Stimulated activated CD8-positive, alpha-beta memory T cell treated with anti-CD3 and anti-CD28 coated beads, Interleukin-12 subunit alpha, Interleukin-12 subunit beta, amount 100 ng/mL, for 4 hours (primary cell): ENCODE data around the gene HOXA10.

Experiments used
- DNase-seq: peaks from one replicate; pipeline ENCODE4 v3.0.0-alpha.2; 2020; ENCODE audit warnings: low read depth

Gene HOXA10

GRCh38 chr7:27166531-27167505, 7.3 kb downstream of the HOXA10 start:
- no peak for DNase-seq

- no peak for DNase-seq
Observed at GRCh38 chr7:27165996-27166530, 8.1 kb downstream of the HOXA10 start.

GRCh38 chr7:27165089-27165995, 8.8 kb downstream of the HOXA10 start, which contains the start of gene HOXA9:
HOXA9 (minus strand) TSS chr7:27165537; CDS start chr7:27165457, 80 bp downstream.
- DNase-seq = no peak

GRCh38 chr7:27164367-27165088, 9.6 kb downstream of the HOXA10 start:
- DNase-seq = no peak

GRCh38 chr7:27164045-27164366, 10.1 kb downstream of the HOXA10 start:
- DNase-seq = no peak

- DNase-seq = no peak
Observed at GRCh38 chr7:27163288-27164044, 10.7 kb downstream of the HOXA10 start.

GRCh38 chr7:27162561-27163287, 11.4 kb downstream of the HOXA10 start:
- no peak for DNase-seq

- DNase-seq = no peak
Observed at GRCh38 chr7:27161721-27162560, 12.2 kb downstream of the HOXA10 start.

- DNase-seq = no peak
Observed at GRCh38 chr7:27161214-27161720, 12.9 kb downstream of the HOXA10 start.

GRCh38 chr7:27160546-27161213, 13.4 kb downstream of the HOXA10 start:
- DNase-seq = peak; percentile 72

GRCh38 chr7:27160145-27160545, 14.0 kb downstream of the HOXA10 start:
- DNase-seq = no peak

- no peak for DNase-seq
Observed at GRCh38 chr7:27159266-27160144, 14.6 kb downstream of the HOXA10 start.

- no peak for DNase-seq
Observed at GRCh38 chr7:27158436-27159265, 15.5 kb downstream of the HOXA10 start.

GRCh38 chr7:27157702-27158431, 16.3 kb downstream of the HOXA10 start:
- DNase-seq = no peak

- DNase-seq = no peak
Observed at GRCh38 chr7:27156916-27157701, 17.0 kb downstream of the HOXA10 start.
